GM19463 (cell line): Measurements from ENCODE around the gene CAPN10.
"Not testable (repeated sequence)": the region's sequence is repeated elsewhere in the genome, so short reads cannot be mapped to it uniquely, and the experiment has no call there.

ENCODE experiments used
- ATAC-seq: cut with Tn5 transposase; IDR thresholded peaks from one replicate; pipeline ENCODE4 v1.9.1; 2021; ENCODE audit warnings: mild to moderate bottlenecking, moderate library complexity; ENCODE audit not compliant: unreplicated experiment

The CAPN10 gene

DNA sequence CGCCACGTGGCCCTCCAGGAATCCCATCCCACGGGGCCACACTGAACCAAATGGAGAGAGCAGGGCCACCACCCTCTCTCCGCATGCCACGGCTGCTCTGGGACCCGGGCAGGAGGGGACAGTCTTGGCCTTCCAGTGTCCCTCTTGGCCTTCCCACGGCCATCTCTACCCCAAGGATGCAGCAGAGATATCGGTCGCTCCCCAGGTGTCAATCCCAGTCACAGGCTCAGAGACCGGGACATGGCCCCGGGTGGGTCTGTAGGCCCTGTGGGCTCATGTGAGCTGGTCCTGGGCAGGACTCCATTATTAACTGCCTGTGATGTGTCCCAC, 15.3 kb downstream of the CAPN10 start:
- ATAC-seq, result no peak

DNA sequence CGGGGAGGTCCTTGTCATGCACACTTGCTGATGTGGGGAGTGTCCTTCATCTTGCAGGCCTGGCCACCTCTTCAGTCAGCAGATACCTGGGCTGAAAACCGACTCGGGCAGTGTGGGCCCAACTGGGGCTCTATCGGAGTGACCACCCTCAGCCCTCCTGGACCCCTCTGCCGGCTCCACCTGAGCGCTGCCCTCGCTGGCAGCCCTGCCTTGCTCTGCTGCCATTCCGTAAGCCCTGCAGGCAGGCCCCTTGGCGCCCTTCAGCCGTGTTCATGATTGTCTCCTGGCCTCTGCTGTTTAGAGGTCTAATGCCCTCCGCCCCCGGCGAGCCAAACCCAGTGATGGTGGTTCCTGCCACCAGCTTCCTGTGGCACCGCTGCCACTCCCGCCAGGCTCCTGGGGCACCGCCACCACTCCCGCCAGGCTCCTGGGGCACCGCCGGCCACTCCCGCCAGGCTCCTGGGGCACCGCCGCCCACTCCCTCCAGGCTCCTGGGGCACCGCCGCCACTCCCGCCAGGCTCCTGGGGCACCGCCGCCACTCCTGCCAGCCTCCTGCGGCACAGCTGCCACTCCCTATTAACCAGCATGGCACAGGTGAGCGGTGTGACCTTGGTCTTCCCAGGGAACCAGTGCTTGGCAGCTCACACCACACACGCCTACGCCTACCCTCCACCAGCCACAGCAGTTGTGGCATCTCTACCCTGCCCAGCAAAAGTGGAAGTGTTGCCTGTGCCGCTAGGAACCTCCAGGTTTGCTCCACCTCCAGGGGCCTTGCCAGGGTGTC, 15.9 kb downstream of the CAPN10 start:
- ATAC-seq, result no peak

DNA sequence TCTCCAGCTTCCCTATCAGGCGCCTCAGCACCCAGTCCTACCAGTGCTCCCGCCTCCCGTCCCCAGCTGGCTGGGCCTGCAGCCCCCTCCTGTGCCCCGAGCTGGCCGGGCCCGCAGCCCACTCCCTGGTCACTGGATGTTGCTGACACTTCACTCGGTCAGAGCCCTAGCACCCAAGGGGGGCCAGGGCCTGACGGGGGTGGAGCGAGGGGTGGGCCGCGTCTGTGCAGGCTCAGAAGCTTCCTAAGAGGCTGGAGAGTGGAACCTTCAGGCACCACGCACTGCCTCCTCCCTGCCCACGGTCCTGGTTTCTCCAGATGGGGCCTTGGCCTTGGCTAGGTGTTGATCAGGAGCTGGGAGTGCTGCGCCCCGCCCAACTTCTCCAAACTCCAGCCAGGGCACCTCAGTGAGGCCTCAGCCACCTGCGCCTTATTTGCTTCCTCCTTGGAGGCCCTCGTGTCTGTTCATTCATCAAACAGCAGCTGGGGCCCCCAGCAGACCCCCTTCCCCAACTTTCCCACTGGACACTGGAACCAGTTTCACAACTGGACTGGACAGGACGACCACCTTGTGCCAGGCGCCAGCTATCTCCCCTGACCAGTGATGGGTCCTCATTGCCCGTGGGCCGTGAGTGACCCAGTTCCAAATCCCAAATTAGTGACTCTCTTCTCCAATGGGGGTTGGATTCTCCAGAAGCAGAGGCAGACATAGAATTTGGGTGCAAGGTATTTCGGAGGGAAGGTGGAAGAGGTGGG, 16.7 kb downstream of the CAPN10 start:
- no peak for ATAC-seq

DNA sequence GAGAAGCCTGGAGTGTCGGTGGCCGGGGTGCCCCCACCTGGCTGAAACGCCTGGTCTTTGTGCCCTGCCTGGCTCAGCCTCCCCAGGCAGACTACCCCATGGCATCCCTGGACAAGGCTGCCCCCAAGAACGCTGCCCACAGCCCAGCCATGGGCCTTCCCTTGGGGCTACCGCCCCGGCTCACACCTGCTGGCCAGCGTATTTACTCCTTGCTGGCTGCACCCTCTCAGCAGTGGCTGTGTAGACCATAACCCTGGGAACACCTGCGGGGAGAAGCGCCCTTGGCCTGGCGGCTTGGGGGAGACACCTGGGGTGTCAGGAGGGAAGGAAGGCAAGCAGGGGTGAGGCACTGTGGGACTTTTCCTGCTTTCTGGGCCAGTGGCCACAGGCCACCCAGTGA, 17.3 kb downstream of the CAPN10 start:
- ATAC-seq, result no peak

DNA sequence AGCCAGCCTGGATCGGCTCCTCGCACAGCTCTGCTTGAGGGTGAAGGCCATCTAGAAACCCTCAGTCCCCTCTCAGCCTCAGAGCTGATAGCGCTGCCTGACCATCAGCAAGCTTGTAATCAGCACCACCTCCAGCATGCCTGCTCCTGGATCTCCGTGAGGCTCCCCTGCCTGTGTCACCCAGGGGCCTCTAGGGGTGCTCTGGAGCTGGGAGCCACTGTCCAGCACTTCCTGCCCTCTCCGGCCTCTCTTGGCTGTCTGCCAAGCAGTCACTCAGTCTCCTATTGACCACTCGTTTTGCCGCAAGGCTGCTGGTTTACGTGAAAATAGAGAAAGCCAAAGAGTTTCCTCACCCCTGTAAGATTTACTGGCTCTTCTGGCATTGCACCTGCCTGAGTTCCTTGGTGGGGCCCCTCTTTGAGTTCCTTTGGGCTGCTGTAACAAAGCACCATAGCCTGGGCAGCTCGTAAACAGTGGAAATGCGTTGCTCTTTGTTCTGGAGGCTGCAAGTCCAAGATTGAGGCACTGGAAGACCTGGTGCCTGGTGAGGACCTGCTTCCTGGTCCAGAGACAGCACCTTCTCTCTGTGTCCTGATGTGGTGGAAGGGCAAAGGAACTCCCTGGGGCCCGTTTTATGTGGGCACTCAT, 17.9 kb downstream of the CAPN10 start:
- ATAC-seq, result no peak

DNA sequence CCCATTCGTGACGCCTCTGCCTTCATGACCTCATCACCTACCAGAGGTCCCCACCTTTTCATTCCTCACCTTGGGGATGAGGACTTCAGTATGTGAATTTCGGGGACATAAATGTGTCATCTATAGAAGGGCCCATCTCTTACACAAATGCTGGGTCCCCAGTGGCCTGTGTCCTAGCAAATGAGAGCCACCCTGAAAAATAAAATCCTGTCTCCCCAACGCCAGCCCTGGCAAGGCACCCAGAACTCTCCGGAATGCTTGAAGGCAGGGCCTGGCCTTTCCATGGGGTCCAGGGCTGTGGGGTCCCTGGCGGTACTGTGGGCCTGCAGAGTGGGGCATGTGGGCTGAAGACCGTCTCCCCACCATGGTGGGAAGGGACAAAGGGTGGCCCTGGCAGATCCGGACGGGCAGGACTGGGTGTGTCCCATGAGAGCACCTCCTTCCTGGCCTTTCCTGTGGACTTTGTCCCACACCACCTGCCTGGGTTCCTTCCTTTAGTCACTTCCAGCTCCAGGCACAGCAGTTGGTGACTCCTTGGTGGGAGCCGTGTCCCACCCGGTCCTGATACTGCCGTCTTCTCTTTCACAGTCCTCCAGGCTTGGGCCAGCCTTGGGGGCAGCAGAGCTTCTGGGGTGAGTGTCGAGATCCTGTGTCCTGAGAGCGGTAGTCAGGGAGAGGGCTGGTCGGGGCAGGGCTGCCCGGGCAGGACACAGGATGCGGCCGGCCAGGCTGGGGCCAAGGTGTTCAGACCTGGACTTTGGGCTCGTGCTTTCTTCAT, 18.6 kb downstream of the CAPN10 start:
- ATAC-seq, result no peak

DNA sequence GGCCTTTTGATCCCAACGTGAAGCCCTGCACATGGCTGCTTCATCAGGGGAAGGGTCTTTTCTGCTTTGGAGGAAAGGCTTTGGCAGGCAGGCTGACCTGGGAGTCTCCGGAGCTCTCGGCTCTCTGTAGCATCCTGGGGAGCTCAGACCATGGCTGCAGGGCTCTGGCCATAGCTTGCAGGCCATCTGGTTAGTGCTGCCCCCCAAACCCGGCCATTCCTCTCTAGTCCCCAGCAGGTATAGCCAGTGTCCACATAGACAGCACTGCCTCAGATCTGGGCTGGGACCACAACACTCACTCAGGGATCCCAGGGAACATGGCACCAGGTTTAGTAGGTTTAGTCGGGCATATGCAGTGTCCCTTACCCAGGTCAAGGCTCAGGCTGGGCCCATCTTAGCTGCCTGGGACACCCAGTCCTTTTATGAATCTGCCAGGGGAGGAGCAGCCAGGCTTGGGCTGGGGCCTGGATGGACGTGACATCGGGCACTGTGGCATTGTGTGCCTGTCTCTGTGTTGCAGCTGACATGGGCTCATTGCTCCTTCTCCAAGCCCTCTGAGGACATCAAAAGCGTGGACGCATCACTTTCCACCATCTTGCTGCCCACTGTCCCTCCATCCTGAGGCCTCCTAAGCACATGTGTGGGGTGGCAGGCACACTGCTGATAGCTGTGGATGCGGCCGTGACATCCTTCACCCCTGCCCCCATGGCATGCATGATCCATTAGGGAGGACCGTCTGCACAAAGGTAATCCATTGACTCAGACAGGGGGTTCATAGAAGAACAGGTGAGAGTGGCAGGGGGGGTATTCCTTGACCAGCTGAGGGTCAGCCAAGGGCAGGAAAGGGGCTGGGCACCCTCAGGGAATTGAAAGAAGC, 19.6 kb downstream of the CAPN10 start:
- no peak for ATAC-seq

DNA sequence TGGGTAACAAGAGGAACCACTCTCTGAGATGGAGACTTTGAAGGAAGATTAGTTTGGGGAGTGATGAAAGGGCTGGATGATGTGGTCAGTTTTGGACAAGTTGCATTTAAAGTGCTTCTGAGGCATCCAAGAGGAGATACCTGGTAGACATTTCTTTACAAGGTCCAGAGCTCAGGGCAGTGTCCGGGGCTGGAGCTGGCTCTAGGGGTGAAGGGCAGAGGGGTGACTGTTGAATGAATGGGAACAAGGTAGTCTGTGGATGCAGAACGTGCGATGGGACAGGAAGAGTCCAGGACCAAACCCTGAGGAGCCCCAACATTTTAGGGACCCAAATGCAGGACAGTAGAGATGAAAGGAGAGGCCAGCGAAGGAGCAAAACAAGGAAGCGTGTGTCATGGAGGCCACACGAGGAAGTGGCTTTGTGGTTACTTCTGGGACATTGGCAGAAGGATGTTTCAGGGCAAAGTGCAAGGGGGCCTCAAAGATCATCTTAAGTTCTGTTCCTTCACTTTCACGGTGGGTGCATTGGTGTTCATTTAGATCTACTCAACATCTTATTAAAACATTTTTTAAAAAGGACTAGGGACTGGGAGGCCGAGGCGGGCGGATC, 25.2 kb downstream of the CAPN10 start:
- ATAC-seq, result no peak

DNA sequence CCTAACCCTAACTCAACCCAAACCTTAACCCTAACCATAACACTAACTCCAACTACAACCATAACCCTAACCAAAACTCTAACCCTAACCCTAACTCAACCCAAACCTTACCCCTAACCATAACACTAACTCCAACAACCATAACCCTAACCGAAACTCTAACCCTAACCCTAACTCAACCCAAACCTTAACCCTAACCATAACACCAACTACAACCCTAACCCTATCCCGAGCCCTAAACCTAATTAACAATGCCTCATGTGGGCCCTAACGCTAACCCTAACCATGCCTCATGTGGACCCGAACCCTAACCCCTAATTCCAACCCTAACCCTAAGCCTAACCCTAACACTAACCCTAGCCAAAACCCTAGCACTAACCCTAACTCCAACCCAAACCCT, 27.2 kb downstream of the CAPN10 start:
- ATAC-seq, result no peak

DNA sequence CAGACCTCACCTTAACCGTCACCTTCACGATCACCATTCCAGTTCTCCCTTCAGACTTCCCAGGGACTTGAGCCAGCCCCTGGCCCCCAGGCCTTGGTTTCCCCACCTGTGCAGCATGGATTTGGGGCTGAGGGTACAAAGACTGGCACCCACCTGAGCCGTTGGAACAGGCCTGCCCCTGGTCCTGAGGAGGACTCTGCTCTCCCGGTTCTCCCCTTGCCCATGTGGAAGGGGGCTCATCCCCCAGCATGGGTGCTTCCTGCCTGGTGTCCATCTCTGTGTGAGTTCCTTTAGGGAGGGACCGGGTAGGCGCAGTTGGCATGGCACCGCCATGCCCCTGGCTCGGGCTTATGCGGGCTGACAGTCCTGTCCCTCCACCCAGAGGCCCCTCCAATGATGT, 27.9 kb downstream of the CAPN10 start:
- no peak for ATAC-seq

DNA sequence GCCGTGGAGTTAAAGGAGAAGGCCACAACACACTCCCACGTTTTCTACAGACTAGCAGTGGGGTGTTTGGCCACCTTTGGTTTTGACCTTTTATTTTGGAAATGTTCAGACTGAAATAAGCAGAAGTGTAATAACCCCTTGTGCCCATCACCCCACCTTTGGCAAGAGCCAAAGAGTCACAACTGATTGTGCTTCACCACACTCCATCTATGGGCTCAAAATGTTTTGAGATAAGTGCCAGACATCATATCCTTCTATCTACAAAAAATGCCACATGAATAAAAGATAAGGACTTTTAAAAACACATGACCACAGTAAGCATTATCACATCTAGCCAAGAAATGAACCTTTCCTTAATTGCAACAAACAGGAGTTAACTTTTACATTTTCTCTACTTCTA, 28.9 kb downstream of the CAPN10 start:
- ATAC-seq, result no peak

DNA sequence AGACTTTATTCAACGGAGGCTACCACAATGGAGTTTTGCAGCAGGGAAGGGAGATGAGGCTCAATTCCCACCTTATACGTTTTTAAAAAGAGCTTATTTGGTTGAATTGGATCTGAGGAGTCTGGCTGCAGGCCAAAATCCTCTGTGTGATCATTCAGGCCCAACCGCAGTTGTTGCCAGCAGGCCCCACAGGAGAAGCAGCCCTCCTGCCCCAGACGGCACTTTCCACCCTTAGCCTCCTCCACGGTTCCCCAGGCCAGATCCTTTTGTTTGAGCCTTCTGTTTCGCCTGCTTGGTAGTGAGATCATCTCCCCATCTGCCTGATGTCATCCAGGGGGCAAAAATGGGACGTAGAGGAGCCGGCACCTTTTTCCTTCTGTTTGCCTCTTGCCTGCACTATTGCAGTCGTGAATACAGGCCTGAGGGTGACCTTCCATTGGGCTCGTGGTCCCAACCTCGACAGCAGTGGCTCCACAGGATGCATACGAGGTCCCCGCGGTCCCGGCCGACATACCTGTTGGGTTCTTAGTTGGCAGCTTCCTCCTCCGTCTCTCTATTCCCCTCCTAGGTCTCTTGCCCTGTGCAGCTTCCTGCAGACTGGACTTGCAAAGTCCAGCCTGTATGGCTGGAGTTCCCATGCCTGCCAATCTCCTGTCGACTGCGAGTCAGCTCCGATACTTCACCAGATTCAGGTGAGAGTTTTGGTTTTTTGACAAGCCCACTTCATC, 29.4 kb downstream of the CAPN10 start:
- ATAC-seq, result no peak

DNA sequence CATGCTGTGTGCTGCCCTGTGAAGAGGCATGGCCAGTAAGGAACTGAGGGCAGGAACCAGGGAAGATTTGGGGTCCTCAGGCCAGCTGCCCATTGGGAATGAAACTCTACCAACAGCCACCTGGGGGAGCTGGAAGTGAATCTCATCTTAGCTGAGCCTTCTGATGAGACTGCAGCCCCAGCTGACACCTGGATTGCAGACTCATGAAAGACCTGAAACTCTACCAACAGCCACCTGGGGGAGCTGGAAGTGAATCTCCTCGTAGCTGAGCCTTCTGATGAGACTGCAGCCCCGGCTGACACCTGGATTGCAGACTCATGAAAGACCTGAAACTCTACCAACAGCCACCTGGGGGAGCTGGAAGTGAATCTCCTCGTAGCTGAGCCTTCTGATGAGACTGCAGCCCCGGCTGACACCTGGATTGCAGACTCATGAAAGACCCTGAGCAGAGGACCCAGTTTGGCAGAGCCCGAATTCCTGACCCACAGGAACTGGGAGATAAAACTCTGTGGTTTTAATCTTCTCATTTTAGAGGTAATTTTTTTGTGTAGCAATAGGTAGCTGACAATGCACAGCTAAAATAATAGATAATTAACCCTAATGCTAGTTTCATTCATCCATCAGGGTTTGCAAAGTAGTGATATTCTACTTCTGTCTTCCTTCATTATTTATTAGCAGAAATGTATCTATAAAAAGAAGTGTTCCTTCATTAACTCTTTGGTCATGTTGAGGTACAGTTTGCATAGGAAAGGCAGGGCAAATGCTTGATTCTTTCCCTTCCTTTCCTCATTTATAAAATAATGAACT, 30.5 kb downstream of the CAPN10 start:
- not testable (repeated sequence) for ATAC-seq

DNA sequence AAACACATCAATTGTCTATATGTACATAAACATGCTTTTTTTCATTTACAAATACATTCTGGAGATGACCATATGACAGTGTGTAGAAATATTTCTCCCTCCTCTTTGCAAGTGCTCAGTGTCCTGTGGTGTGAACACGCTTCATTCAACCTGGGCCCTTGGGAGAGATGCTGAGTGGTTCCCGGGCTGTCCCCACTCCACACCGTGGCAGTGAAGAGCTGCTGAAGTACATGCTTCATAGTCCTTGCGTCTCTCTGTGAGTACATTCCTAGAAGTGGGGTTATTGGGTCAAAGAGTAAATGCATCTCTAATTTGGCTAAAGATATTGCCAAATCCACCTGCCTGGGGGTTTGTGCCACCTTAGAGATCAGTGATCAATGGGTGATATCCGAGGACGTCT, 32.2 kb downstream of the CAPN10 start:
- no peak for ATAC-seq

DNA sequence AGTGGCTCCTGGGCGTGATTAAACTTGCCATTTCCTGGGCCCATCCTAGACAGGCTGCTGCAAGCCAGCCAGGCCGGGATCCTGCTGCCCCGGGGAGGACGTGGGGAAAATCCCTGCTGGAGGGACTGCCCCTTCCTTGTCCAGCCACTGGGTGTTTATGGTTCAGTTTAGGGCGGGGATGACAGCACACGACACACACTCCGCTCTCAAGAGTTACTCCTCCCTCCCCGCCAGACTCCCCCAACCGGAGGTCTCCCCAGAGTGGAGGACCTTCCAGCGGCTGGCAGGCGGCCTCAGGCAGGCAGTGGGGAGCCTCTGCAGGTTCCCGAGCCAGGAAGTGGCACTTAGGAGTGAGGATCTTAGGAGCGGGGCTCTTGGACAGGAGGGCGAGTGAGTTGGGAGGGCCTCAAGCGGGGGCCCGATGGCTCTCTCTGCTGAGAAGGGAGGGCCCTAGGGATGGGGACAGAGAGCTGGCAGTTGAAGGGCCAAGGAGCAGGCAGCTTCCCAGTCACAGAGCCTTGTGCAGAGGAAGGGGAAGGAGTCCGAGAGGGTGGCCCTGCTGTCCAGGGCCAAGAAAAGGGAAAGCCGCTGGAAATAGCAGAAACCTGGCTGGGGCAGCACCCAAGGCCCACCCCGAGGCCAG, 33.1 kb downstream of the CAPN10 start:
- no peak for ATAC-seq

DNA sequence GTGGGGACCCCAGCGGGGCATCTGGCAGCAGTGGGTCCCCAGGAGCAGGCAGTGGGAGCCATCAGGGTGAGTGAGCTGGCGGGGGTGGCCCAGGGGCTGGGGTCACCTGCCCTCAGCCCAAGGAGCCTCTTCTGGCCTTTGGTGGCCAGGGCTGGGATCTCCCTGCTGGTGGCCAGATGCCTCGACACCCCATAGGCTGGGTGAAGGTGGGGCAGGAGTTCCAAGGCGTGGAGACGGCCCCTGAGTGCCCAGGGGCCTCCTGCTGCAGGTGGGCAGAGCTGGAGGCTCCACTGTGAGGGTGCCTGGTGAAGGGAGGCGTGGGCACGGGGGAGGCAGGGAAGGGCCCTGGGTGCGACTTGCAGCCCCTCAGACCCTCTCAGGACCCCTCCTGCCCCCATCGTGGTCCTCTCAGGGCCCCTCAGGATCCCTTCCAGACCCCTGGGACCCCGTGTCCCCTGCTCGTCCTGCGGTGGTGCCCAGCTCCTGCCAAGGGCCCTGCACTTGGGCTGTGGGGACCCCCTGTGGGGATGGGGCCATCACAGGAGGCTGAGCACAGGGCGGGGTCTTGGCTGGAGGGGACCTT, 33.7 kb downstream of the CAPN10 start:
- no peak for ATAC-seq

DNA sequence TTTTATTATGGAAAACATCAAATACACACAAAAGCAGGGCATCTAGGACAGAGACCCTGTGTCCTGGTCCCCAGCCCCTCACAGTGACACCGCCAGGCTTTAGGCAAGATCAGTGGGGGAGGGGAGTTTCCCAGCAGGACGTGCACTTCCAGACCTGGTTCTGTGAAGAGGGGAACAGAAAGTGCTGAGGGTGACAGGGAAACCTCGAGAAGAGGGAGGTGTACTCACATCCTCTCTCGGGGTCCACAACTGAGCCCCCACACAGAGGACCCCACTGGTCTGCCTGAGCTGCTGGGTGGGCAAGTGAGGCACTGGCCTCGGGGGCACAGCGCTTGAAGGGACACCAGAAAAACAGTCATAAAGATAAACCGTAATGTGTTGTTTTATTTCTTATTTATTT, 34.3 kb downstream of the CAPN10 start:
- no peak for ATAC-seq

DNA sequence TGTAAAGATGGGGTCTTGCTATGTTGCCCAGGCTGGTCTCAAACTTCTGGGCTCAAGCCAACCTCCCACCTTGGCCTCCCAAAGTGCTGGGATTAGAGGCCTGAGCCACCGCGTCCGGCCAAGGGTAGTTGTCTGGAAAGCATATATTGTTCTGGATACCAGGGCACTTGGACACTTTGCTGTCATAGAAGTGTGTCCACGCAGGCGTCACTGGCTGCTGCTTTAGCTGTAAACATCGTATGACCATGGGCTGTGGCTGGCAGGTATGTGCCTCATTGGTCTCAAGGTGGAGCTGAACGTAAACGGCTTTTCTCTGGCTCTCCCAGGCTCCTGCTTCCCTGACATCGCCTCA, 35.5 kb downstream of the CAPN10 start:
- ATAC-seq, result no peak
